WTC11 (cell line): ENCODE data around the gene RHBDD1. TPM values are rescaled to one million over a fixed set of nuclear protein-coding genes. Genes with fewer than 3 reads are reported as not detected.

ENCODE experiments used
- ATAC-seq: fragments of 200-7000 bp; cut with Tn5 transposase; 2 replicates; pipeline ENCODE4 v1.10.0; 2021; ENCODE audit warnings: mild to moderate bottlenecking, moderate library complexity
- CTCF ChIA-PET: fragments of 300-600 bp; sonication (Branson Sonifier 250); formaldehyde crosslinking; loops from one replicate; lab custom pipeline; 2021; ENCODE audit warnings: antibody characterized with exemption; lab: Charles Lee
- POLR2A ChIA-PET: fragments of 350-600 bp; sonication (Branson Sonifier 250); formaldehyde crosslinking; loops from one replicate; lab custom pipeline; 2021; ENCODE audit warnings: antibody characterized with exemption; lab: Charles Lee
- DNase-seq: peaks from one replicate; pipeline ENCODE4 v3.0.0; 2021; ENCODE audit warnings: low spot score
- H3K27ac Mint-ChIP-seq: 2 replicates; pipeline ENCODE4 v1.8.0; 2021; ENCODE audit warnings: mixed read lengths
- H3K27me3 Mint-ChIP-seq: 2 replicates; pipeline ENCODE4 v1.8.0; 2021; ENCODE audit warnings: low read depth, mild to moderate bottlenecking, moderate library complexity, mixed read lengths
- H3K36me3 Mint-ChIP-seq: 2 replicates; pipeline ENCODE4 v1.8.0; 2021; ENCODE audit warnings: mixed read lengths
- H3K4me1 Mint-ChIP-seq: 2 replicates; pipeline ENCODE4 v1.8.0; 2022; ENCODE audit warnings: mixed read lengths
- H3K4me3 Mint-ChIP-seq: 2 replicates; pipeline ENCODE4 v1.8.0; 2021; ENCODE audit warnings: mild to moderate bottlenecking, moderate library complexity, mixed read lengths
- H3K9me3 Mint-ChIP-seq: 2 replicates; pipeline ENCODE4 v1.8.0; 2021; ENCODE audit warnings: mixed read lengths
- ESRRA ChIP-seq: sonication (generic); formaldehyde crosslinking; IDR thresholded peaks from 2 replicates; pipeline ENCODE4 v1.8.1; 2022; ENCODE audit warnings: mild to moderate bottlenecking, missing genetic modification reagents, borderline replicate concordance
- FOXJ3 ChIP-seq: sonication (generic); formaldehyde crosslinking; IDR thresholded peaks from 2 replicates; pipeline ENCODE4 v1.9.0; 2021; ENCODE audit warnings: missing genetic modification reagents, mild to moderate bottlenecking, borderline replicate concordance
- FOXP1 ChIP-seq: sonication (generic); formaldehyde crosslinking; IDR thresholded peaks from 2 replicates; pipeline ENCODE4 v1.8.0; 2022; ENCODE audit warnings: missing genetic modification reagents, mild to moderate bottlenecking, moderate library complexity, borderline replicate concordance
- SMAD3 ChIP-seq: sonication (generic); formaldehyde crosslinking; IDR thresholded peaks from 2 replicates; pipeline ENCODE4 v1.8.0; 2022; ENCODE audit warnings: missing genetic modification reagents, mild to moderate bottlenecking, borderline replicate concordance
- SMAD4 ChIP-seq: sonication (generic); formaldehyde crosslinking; IDR thresholded peaks from 2 replicates; pipeline ENCODE4 v1.8.0; 2022; ENCODE audit warnings: mild to moderate bottlenecking, missing genetic modification reagents
- TEAD4 ChIP-seq: sonication (generic); formaldehyde crosslinking; IDR thresholded peaks from 2 replicates; pipeline ENCODE4 v1.8.0; 2022; ENCODE audit warnings: mild to moderate bottlenecking, missing genetic modification reagents
- ZNF138 ChIP-seq: sonication (generic); formaldehyde crosslinking; conservative IDR thresholded peaks from 2 replicates; pipeline ENCODE4 v1.8.1; 2022; ENCODE audit warnings: mild to moderate bottlenecking, moderate library complexity, missing genetic modification reagents
- ZNF219 ChIP-seq: sonication (generic); formaldehyde crosslinking; IDR thresholded peaks from 2 replicates; pipeline ENCODE4 v1.8.0; 2023; ENCODE audit warnings: missing genetic modification reagents, mild to moderate bottlenecking, borderline replicate concordance
- ZNF671 ChIP-seq: fragments of 250-450 bp; sonication (Bioruptor Pico); IDR thresholded peaks from 2 replicates; pipeline ENCODE4 v1.8.0; 2021; ENCODE audit warnings: mild to moderate bottlenecking
- total RNA-seq: library from RNA; stranded (reverse); gene quantifications from 3 replicates; pipeline ENCODE4 v1.2.3, GENCODE V29; 2021
- TF ChIP-seq, protein P1 (sequence below): sonication (generic); formaldehyde crosslinking; IDR thresholded peaks from 2 replicates; pipeline ENCODE4 v1.8.1; 2022; ENCODE audit warnings: mild to moderate bottlenecking, missing genetic modification reagents, moderate library complexity, borderline replicate concordance
- TF ChIP-seq, protein P2 (sequence below): sonication (generic); formaldehyde crosslinking; IDR thresholded peaks from 2 replicates; pipeline ENCODE4 v1.8.0; 2022; ENCODE audit warnings: mild to moderate bottlenecking, missing genetic modification reagents
- TF ChIP-seq, protein P3 (sequence below): sonication (generic); formaldehyde crosslinking; IDR thresholded peaks from 2 replicates; pipeline ENCODE4 v1.8.1; 2023; ENCODE audit warnings: mild to moderate bottlenecking, missing genetic modification reagents, moderate library complexity
- TF ChIP-seq, protein P4 (sequence below): sonication (generic); formaldehyde crosslinking; IDR thresholded peaks from 2 replicates; pipeline ENCODE4 v1.8.0; 2022; ENCODE audit warnings: mild to moderate bottlenecking, missing genetic modification reagents
- TF ChIP-seq, protein P5 (sequence below): sonication (generic); formaldehyde crosslinking; IDR thresholded peaks from 2 replicates; pipeline ENCODE4 v1.8.1; 2023; ENCODE audit warnings: mild to moderate bottlenecking, missing genetic modification reagents, moderate library complexity
- TF ChIP-seq, protein P6 (sequence below): fragments of 250-450 bp; sonication (Bioruptor Pico); IDR thresholded peaks from 2 replicates; pipeline ENCODE4 v1.9.0; 2021; ENCODE audit warnings: moderate library complexity, mild to moderate bottlenecking, inconsistent platforms, borderline replicate concordance
- TF ChIP-seq, protein P7 (sequence below): sonication (generic); formaldehyde crosslinking; IDR thresholded peaks from 2 replicates; pipeline ENCODE4 v1.8.0; 2023; ENCODE audit warnings: missing genetic modification reagents
- TF ChIP-seq, protein P8 (sequence below): sonication (generic); formaldehyde crosslinking; IDR thresholded peaks from 2 replicates; pipeline ENCODE4 v1.8.1; 2022; ENCODE audit warnings: missing genetic modification reagents, borderline replicate concordance
- TF ChIP-seq, protein P9 (sequence below): sonication (generic); formaldehyde crosslinking; IDR thresholded peaks from 2 replicates; pipeline ENCODE4 v1.8.1; 2023; ENCODE audit warnings: mild to moderate bottlenecking, missing genetic modification reagents, borderline replicate concordance
- TF ChIP-seq, protein P10 (sequence below): sonication (generic); formaldehyde crosslinking; IDR thresholded peaks from 2 replicates; pipeline ENCODE4 v1.8.1; 2022; ENCODE audit warnings: low read depth, mild to moderate bottlenecking, moderate library complexity, missing genetic modification reagents, borderline replicate concordance
- TF ChIP-seq, protein P11 (sequence below): sonication (generic); formaldehyde crosslinking; conservative IDR thresholded peaks from 2 replicates; pipeline ENCODE4 v1.8.1; 2022; ENCODE audit warnings: mild to moderate bottlenecking, missing genetic modification reagents

RHBDD1 gene
- total RNA-seq, 1 experiment from 2014 or later: 25.7 TPM

DNA sequence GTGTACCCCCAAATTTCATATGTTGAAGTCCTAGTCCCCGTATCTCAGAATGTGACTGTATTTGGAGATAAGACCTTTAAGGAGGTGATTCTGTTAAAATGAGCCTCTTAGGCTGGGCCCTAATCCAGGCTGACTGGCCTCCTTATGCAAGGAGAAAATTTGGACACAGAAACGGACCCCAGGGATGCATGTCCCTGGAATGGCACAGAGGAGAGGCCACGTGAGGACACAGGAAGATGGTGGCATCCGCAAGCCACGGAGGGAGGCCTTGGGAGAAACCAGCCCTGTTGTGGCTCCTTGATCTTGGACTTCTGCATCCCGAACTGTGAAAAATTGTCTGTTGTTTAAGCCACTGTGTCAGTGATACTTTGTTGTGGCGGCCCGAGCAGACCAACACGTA lies 177.5 kb downstream of the RHBDD1 start (continued):
- TF ChIP-seq, protein P1, sequence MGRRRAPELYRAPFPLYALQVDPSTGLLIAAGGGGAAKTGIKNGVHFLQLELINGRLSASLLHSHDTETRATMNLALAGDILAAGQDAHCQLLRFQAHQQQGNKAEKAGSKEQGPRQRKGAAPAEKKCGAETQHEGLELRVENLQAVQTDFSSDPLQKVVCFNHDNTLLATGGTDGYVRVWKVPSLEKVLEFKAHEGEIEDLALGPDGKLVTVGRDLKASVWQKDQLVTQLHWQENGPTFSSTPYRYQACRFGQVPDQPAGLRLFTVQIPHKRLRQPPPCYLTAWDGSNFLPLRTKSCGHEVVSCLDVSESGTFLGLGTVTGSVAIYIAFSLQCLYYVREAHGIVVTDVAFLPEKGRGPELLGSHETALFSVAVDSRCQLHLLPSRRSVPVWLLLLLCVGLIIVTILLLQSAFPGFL (CRISPR knock-in tag): no peak
- no peak for TF ChIP-seq ZNF671
- no peak for TF ChIP-seq ZNF138
- TF ChIP-seq, protein P2, sequence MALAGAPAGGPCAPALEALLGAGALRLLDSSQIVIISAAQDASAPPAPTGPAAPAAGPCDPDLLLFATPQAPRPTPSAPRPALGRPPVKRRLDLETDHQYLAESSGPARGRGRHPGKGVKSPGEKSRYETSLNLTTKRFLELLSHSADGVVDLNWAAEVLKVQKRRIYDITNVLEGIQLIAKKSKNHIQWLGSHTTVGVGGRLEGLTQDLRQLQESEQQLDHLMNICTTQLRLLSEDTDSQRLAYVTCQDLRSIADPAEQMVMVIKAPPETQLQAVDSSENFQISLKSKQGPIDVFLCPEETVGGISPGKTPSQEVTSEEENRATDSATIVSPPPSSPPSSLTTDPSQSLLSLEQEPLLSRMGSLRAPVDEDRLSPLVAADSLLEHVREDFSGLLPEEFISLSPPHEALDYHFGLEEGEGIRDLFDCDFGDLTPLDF: no peak
- no peak for TF ChIP-seq FOXJ3
- TF ChIP-seq, protein P3, sequence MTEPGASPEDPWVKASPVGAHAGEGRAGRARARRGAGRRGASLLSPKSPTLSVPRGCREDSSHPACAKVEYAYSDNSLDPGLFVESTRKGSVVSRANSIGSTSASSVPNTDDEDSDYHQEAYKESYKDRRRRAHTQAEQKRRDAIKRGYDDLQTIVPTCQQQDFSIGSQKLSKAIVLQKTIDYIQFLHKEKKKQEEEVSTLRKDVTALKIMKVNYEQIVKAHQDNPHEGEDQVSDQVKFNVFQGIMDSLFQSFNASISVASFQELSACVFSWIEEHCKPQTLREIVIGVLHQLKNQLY: no peak
- TF ChIP-seq, protein P4, sequence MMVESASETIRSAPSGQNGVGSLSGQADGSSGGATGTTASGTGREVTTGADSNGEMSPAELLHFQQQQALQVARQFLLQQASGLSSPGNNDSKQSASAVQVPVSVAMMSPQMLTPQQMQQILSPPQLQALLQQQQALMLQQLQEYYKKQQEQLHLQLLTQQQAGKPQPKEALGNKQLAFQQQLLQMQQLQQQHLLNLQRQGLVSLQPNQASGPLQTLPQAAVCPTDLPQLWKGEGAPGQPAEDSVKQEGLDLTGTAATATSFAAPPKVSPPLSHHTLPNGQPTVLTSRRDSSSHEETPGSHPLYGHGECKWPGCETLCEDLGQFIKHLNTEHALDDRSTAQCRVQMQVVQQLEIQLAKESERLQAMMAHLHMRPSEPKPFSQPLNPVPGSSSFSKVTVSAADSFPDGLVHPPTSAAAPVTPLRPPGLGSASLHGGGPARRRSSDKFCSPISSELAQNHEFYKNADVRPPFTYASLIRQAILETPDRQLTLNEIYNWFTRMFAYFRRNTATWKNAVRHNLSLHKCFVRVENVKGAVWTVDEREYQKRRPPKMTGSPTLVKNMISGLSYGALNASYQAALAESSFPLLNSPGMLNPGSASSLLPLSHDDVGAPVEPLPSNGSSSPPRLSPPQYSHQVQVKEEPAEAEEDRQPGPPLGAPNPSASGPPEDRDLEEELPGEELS (CRISPR knock-in tag): no peak
- TF ChIP-seq SMAD3 (CRISPR knock-in tag): no peak

DNA sequence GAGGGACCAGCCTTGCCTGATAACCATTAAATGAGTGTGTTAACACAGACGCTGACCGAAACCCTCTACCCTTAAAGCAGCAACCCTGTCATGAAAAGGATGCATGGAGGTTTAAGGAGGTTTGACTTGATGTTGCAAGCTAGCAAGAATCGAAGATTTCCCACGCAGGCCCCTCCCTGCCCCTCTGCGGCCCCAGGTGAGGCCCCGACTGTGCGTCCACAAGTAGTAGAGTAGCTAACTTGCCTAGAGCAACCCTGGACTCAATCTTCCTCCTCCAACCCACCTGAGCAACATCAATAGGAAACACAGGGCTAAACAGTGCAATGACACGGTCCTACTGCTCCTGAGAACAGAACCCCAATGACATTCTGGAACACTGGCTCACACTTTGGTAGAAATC lies 178.0 kb downstream of the RHBDD1 start:
- no peak for ATAC-seq
- no peak overlapping the region for H3K4me3 Mint-ChIP-seq
- ChIA-PET CTCF (no interaction called here), POLR2A (no interaction called here)
- H3K27ac Mint-ChIP-seq: no peak overlapping the region; the same call in 1 of the 2 replicates
- DNase-seq: no peak
- H3K4me1 Mint-ChIP-seq: no peaks in the 10 kb centered on the region
- 0 out of 2 replicates have a peak, but pooled peaks cover 9% of the 10 kb centered on the region for H3K9me3 Mint-ChIP-seq
- H3K36me3 Mint-ChIP-seq: no peaks in the 10 kb centered on the region
- TF ChIP-seq ZNF219 (CRISPR knock-in tag) (no peak), FOXP1 (no peak), ESRRA (CRISPR knock-in tag) (no peak), TEAD4 (CRISPR knock-in tag) (no peak), SMAD4 (no peak), SMAD3 (CRISPR knock-in tag) (no peak)
- TF ChIP-seq, protein P5, sequence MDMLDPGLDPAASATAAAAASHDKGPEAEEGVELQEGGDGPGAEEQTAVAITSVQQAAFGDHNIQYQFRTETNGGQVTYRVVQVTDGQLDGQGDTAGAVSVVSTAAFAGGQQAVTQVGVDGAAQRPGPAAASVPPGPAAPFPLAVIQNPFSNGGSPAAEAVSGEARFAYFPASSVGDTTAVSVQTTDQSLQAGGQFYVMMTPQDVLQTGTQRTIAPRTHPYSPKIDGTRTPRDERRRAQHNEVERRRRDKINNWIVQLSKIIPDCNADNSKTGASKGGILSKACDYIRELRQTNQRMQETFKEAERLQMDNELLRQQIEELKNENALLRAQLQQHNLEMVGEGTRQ (CRISPR knock-in tag): no peak
- TF ChIP-seq, protein P6, sequence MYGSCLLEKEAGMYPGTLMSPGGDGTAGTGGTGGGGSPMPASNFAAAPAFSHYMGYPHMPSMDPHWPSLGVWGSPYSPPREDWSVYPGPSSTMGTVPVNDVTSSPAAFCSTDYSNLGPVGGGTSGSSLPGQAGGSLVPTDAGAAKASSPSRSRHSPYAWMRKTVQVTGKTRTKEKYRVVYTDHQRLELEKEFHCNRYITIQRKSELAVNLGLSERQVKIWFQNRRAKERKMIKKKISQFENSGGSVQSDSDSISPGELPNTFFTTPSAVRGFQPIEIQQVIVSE (CRISPR knock-in tag): no peak
- TF ChIP-seq, protein P7, sequence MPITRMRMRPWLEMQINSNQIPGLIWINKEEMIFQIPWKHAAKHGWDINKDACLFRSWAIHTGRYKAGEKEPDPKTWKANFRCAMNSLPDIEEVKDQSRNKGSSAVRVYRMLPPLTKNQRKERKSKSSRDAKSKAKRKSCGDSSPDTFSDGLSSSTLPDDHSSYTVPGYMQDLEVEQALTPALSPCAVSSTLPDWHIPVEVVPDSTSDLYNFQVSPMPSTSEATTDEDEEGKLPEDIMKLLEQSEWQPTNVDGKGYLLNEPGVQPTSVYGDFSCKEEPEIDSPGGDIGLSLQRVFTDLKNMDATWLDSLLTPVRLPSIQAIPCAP: no peak
- TF ChIP-seq, protein P8, sequence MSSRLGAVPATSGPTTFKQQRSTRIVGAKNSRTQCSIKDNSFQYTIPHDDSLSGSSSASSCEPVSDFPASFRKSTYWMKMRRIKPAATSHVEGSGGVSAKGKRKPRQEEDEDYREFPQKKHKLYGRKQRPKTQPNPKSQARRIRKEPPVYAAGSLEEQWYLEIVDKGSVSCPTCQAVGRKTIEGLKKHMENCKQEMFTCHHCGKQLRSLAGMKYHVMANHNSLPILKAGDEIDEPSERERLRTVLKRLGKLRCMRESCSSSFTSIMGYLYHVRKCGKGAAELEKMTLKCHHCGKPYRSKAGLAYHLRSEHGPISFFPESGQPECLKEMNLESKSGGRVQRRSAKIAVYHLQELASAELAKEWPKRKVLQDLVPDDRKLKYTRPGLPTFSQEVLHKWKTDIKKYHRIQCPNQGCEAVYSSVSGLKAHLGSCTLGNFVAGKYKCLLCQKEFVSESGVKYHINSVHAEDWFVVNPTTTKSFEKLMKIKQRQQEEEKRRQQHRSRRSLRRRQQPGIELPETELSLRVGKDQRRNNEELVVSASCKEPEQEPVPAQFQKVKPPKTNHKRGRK: no peak
- TF ChIP-seq, protein P9, sequence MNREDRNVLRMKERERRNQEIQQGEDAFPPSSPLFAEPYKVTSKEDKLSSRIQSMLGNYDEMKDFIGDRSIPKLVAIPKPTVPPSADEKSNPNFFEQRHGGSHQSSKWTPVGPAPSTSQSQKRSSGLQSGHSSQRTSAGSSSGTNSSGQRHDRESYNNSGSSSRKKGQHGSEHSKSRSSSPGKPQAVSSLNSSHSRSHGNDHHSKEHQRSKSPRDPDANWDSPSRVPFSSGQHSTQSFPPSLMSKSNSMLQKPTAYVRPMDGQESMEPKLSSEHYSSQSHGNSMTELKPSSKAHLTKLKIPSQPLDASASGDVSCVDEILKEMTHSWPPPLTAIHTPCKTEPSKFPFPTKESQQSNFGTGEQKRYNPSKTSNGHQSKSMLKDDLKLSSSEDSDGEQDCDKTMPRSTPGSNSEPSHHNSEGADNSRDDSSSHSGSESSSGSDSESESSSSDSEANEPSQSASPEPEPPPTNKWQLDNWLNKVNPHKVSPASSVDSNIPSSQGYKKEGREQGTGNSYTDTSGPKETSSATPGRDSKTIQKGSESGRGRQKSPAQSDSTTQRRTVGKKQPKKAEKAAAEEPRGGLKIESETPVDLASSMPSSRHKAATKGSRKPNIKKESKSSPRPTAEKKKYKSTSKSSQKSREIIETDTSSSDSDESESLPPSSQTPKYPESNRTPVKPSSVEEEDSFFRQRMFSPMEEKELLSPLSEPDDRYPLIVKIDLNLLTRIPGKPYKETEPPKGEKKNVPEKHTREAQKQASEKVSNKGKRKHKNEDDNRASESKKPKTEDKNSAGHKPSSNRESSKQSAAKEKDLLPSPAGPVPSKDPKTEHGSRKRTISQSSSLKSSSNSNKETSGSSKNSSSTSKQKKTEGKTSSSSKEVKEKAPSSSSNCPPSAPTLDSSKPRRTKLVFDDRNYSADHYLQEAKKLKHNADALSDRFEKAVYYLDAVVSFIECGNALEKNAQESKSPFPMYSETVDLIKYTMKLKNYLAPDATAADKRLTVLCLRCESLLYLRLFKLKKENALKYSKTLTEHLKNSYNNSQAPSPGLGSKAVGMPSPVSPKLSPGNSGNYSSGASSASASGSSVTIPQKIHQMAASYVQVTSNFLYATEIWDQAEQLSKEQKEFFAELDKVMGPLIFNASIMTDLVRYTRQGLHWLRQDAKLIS (CRISPR knock-in tag): no peak
- TF ChIP-seq, protein P10, sequence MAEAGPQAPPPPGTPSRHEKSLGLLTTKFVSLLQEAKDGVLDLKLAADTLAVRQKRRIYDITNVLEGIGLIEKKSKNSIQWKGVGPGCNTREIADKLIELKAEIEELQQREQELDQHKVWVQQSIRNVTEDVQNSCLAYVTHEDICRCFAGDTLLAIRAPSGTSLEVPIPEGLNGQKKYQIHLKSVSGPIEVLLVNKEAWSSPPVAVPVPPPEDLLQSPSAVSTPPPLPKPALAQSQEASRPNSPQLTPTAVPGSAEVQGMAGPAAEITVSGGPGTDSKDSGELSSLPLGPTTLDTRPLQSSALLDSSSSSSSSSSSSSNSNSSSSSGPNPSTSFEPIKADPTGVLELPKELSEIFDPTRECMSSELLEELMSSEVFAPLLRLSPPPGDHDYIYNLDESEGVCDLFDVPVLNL (CRISPR knock-in tag): no peak
- TF ChIP-seq, protein P11, sequence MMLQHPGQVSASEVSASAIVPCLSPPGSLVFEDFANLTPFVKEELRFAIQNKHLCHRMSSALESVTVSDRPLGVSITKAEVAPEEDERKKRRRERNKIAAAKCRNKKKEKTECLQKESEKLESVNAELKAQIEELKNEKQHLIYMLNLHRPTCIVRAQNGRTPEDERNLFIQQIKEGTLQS (CRISPR knock-in tag): no peak
- TF ChIP-seq, protein P3: no peak
- no peaks in the 10 kb centered on the region for H3K27me3 Mint-ChIP-seq
